B cell (primary cell): Measurements from ENCODE around the gene ANKRD65. TPM values are rescaled to one million over a fixed set of nuclear protein-coding genes. Genes with fewer than 3 reads are reported as not detected.

Experiments
- ATAC-seq: fragments of 200-7000 bp; cut with Tn5 transposase; one replicate; pipeline ENCODE4 v1.10.0; 2021; ENCODE audit warnings: low read depth, mild to moderate bottlenecking, moderate number of reproducible peaks, moderate library complexity
- CTCF ChIA-PET: fragments of 350-600 bp; sonication (Branson Sonifier 250); formaldehyde crosslinking; loops from one replicate; lab custom pipeline; 2021; ENCODE audit warnings: antibody characterized with exemption, inconsistent platforms; lab: Charles Lee
- POLR2A ChIA-PET: fragments of 350-600 bp; sonication (Branson Sonifier 250); formaldehyde crosslinking; loops from one replicate; lab custom pipeline; 2021; ENCODE audit warnings: antibody characterized with exemption; lab: Charles Lee
- DNase-seq: peaks from one replicate; pipeline ENCODE4 v3.0.0; 2013
- H2AFZ ChIP-seq: 2 replicates; pipeline ENCODE4 v1.6.1; 2012; ENCODE audit warnings: mild to moderate bottlenecking, low read depth, low read length; ENCODE audit not compliant: insufficient read depth, poor library complexity, severe bottlenecking
- H3K27ac ChIP-seq, 2 donors: 1 replicate in 1 of 2; 2 replicates in 1 of 2; pipeline ENCODE4 v1.5.1; 2012 to 2013; ENCODE audit warnings: low read length in 2 of 2, mild to moderate bottlenecking in 2 of 2, moderate library complexity in 1 of 2
- H3K27me3 ChIP-seq, 4 experiments: fragments of 200-600 bp in 1 of 4; sonication (generic) in 1 of 4; replicated peaks in 1 of 4; 1 replicate in 2 of 4; 2 replicates in 2 of 4; pipeline versions ENCODE4 v1.6.1 to v1.7.0; 2013 to 2016; ENCODE audit warnings: low read length in 3 of 4, mild to moderate bottlenecking in 2 of 4, mixed read lengths in 1 of 4, moderate library complexity in 1 of 4; ENCODE audit not compliant: insufficient read depth in 4 of 4, control insufficient read depth in 3 of 4; ENCODE audit errors: control extremely low read depth in 1 of 4
- H3K36me3 ChIP-seq, 2 experiments: replicated peaks in 1 of 2; 1 replicate in 1 of 2; 2 replicates in 1 of 2; pipeline versions ENCODE4 v1.6.1 to v1.7.1; 2013; ENCODE audit warnings: low read length in 1 of 2; ENCODE audit not compliant: insufficient read depth in 2 of 2, control insufficient read depth in 1 of 2; ENCODE audit errors: control extremely low read depth in 1 of 2, extremely low read depth in 1 of 2
- H3K4me1 ChIP-seq, 2 donors: fragments of 200-600 bp in 1 of 2; sonication (generic) in 1 of 2; 1 replicate in 1 of 2; 2 replicates in 1 of 2; pipeline versions ENCODE4 v1.5.1 to v1.6.1; 2013 to 2017; ENCODE audit warnings: low read length in 2 of 2; ENCODE audit not compliant: control insufficient read depth in 2 of 2, insufficient read depth in 2 of 2
- H3K4me2 ChIP-seq: replicated peaks from 2 replicates; pipeline ENCODE3; 2012; ENCODE audit warnings: mild to moderate bottlenecking, low read depth, low read length; ENCODE audit not compliant: poor library complexity, severe bottlenecking
- H3K4me3 ChIP-seq, 5 experiments: fragments of 200-600 bp in 1 of 5; sonication (generic) in 1 of 5; 1 replicate in 3 of 5; 2 replicates in 2 of 5; pipeline versions ENCODE4 v1.5.1 to v1.7.0; 2011 to 2016; ENCODE audit warnings: low read length in 4 of 5, mild to moderate bottlenecking in 4 of 5, low read depth in 2 of 5, control low read depth in 1 of 5, moderate library complexity in 1 of 5; ENCODE audit not compliant: insufficient read depth in 1 of 5; ENCODE audit errors: control extremely low read depth in 1 of 5, extremely low read depth in 1 of 5
- H3K79me2 ChIP-seq: fragments of 200-600 bp; sonication (generic); one replicate; pipeline ENCODE4 v1.6.0; 2016; ENCODE audit warnings: low read length; ENCODE audit not compliant: control insufficient read depth, insufficient read depth
- H3K9ac ChIP-seq: fragments of 200-600 bp; sonication (generic); 2 replicates; pipeline ENCODE4 v1.6.1; 2017; ENCODE audit warnings: mild to moderate bottlenecking, low read length, moderate library complexity
- H3K9me3 ChIP-seq, 3 donors: one replicate each; pipeline versions ENCODE4 v1.6.1 to v1.7.1; 2013; ENCODE audit warnings: low read length in 2 of 3; ENCODE audit not compliant: control insufficient read depth in 2 of 3, insufficient read depth in 1 of 3; ENCODE audit errors: control extremely low read depth in 1 of 3
- H4K20me1 ChIP-seq: 2 replicates; pipeline ENCODE4 v1.6.0; 2012; ENCODE audit warnings: mild to moderate bottlenecking, low read length; ENCODE audit not compliant: insufficient read depth, control insufficient read depth, poor library complexity, severe bottlenecking
- H3K27ac Mint-ChIP-seq: one replicate; pipeline ENCODE4 v1.8.0; 2021; ENCODE audit warnings: mixed read lengths
- H3K27me3 Mint-ChIP-seq: one replicate; pipeline ENCODE4 v1.8.0; 2021; ENCODE audit warnings: mixed read lengths
- H3K4me1 Mint-ChIP-seq: one replicate; pipeline ENCODE4 v1.8.0; 2021; ENCODE audit warnings: mixed read lengths
- H3K4me3 Mint-ChIP-seq: one replicate; pipeline ENCODE4 v1.8.0; 2021; ENCODE audit warnings: mixed read lengths
- H3K9me3 Mint-ChIP-seq: one replicate; pipeline ENCODE4 v1.8.0; 2022; ENCODE audit warnings: mixed read lengths; ENCODE audit not compliant: insufficient read depth
- EZH2 ChIP-seq: IDR thresholded peaks from 2 replicates; pipeline ENCODE4 v1.6.1; 2012; ENCODE audit warnings: borderline replicate concordance, low read depth, mild to moderate bottlenecking, moderate library complexity, low read length; ENCODE audit not compliant: insufficient read depth, poor library complexity, severe bottlenecking
- WGBS: methylation state at CpG from one replicate; pipeline ENCODE4 v1.1.5; 2013; ENCODE audit warnings: missing lambda C conversion rate; ENCODE audit not compliant: insufficient coverage; 5-methylcytosine and 5-hydroxymethylcytosine counted together
- intact Hi-C: fragments of 100-400 bp; cut with micrococcal nuclease; formaldehyde crosslinking; loops from one replicate; pipeline ENCODE4 v1.10.0; 2022
- polyA plus RNA-seq: library from polyadenylated mRNA; depleted of rRNA; stranded (reverse); fragments of >200 nt; gene quantifications from 2 replicates; pipeline ENCODE4 v1.2.3, GENCODE V29; 2012
- total RNA-seq, 2 donors: library from RNA; stranded (reverse); fragments of 120-200 nt in 1 of 2; gene quantifications; 1 replicate in 1 of 2; 2 replicates in 1 of 2; pipeline versions ENCODE4 v1.2.3 to v1.2.4, GENCODE V29; 2013 to 2022
- TF ChIP-seq, protein P1 (sequence below): fragments of 200-600 bp; IDR thresholded peaks from one replicate; pipeline ENCODE4 v1.8.0; 2022; ENCODE audit warnings: antibody characterized with exemption, mild to moderate bottlenecking

ANKRD65 gene
- total and polyA plus RNA-seq, 2 donors (not counting 1 experiment from before 2014, with no cell fraction given), result 0.12 TPM; not detected in 1

DNA sequence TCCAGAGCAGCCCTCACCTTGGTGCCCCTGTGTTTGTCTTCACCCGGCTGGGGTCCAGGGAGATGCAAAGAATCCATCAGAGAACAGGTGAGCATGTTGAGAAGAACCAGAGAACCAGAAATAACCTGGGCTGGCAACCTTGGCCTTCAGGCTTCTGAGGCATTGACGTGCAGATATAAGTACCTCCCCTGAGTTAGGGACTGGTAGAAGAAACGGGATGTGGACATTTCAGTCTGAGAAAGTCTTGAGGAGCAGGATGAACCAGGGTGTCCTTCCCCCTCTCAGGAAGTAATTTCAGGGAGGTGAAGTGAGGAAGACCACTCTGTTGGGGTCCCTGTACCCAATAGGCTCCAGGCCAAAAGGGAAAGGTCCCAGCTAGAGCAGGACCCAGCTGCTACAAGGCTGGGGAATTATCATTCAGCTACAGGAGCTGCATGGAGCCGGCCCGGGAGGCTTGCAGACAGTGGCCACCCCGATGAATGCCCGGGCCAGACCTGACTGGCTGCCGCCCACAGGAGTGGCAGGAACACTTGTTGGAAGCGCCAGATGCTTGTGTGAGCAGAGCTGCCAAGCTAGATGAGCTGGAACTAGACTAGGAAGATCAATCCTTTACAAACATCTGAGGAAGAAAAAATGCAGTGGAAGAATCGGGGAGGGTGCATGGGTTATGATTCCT lies 44.4 kb downstream of the ANKRD65 start:
- H3K4me1 Mint-ChIP-seq, result peaks cover 11% of the 10 kb centered on the region
- Histone ChIP-seq H4K20me1 (peaks cover 21% of the 10 kb centered on the region), H3K4me2 (no peak overlapping the region), H3K36me3 (peaks cover 0 to 10% of the 10 kb centered on the region in 2 experiments), H3K4me1 (peaks cover 16 to 31% of the 10 kb centered on the region in 2 donors), H3K27ac (no peak overlapping the region), H3K79me2 (peaks cover 27% of the 10 kb centered on the region), H3K4me3 (no peak overlapping the region), H3K27me3 (no peaks in the 10 kb centered on the region), H2AFZ (peak overlapping the region; percentile 81), H3K9ac (no peak overlapping the region), H3K9me3 (peaks cover 0 to 3% (median 0%) of the 10 kb centered on the region in 3 donors)
- H3K4me3 Mint-ChIP-seq, result peak overlapping the region; percentile 34
- ChIA-PET CTCF (interaction anchor here (1.0 to 2.0 kb wide), 2 partner anchors 23 to 72 kb away, joined by 4 to 7 read pairs; no protein-coding TSS in a partner anchor), POLR2A (interaction anchor here (0.6 to 1.5 kb wide), 4 partner anchors 22 to 252 kb away, joined by 3 to 8 read pairs (median 4); partner anchors contain the start of genes CCNL2 and UBE2J2)
- no peak for DNase-seq
- no peaks in the 10 kb centered on the region for H3K9me3 Mint-ChIP-seq
- H3K27ac Mint-ChIP-seq, result peak overlapping the region; percentile 65
- intact Hi-C loops, result no loop called here
- WGBS, result 97% methylated on average over 8 of the region's 10 CpGs
- TF ChIP-seq EZH2, result no peak
- TF ChIP-seq, protein P1, sequence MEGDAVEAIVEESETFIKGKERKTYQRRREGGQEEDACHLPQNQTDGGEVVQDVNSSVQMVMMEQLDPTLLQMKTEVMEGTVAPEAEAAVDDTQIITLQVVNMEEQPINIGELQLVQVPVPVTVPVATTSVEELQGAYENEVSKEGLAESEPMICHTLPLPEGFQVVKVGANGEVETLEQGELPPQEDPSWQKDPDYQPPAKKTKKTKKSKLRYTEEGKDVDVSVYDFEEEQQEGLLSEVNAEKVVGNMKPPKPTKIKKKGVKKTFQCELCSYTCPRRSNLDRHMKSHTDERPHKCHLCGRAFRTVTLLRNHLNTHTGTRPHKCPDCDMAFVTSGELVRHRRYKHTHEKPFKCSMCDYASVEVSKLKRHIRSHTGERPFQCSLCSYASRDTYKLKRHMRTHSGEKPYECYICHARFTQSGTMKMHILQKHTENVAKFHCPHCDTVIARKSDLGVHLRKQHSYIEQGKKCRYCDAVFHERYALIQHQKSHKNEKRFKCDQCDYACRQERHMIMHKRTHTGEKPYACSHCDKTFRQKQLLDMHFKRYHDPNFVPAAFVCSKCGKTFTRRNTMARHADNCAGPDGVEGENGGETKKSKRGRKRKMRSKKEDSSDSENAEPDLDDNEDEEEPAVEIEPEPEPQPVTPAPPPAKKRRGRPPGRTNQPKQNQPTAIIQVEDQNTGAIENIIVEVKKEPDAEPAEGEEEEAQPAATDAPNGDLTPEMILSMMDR, result no peak
- ATAC-seq, result no peak
- no peaks in the 10 kb centered on the region for H3K27me3 Mint-ChIP-seq
